ENCODE results near the gene GRID2.
"Not testable (repeated sequence)": the region's sequence is repeated elsewhere in the genome, so short reads cannot be mapped to it uniquely, and the experiment has no call there.

The GRID2 gene

DNA sequence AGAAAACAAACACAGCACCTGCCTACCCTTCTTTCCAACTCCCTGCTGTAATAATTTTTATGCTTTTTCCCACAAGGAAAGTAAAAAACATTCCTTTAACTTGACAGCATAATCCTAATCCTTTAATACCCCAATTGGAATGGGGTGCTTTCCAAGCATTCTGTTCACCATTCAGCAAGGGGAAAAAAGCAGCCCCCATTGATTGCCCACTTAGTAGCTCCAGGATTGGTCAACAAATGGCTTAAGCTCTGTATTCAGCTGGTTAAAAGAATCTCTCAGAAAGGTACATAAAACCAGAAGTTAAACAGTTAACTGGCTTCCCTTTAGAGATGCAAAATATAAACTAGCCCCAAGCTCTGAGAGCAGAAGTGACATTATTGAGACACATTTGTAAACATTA is 1330.0 kb downstream of the GRID2 start:
- no peak for DNase-seq

DNA sequence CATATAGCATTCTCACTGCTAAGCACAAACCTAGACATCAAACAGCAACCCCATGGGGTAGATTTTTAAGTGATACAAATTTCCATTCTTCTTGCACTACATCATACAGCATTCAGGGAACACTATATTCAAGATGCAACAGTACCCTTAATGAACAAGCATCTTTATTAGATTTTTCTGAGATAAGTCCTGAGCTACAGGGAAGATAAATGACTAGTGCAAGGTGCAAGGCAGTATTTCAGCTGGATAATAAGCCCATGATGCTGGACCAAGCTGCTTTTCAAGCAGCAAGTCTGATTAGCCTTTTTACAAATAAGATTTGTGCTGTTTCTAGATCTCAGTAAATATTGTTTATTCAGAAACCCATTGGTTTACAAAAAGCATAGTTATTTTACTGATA is 1332.2 kb downstream of the GRID2 start:
- no peak for DNase-seq

- no peak for DNase-seq
Observed at GRCh38 chr4:93645120-93645519, 1341.4 kb downstream of the GRID2 start.

DNA sequence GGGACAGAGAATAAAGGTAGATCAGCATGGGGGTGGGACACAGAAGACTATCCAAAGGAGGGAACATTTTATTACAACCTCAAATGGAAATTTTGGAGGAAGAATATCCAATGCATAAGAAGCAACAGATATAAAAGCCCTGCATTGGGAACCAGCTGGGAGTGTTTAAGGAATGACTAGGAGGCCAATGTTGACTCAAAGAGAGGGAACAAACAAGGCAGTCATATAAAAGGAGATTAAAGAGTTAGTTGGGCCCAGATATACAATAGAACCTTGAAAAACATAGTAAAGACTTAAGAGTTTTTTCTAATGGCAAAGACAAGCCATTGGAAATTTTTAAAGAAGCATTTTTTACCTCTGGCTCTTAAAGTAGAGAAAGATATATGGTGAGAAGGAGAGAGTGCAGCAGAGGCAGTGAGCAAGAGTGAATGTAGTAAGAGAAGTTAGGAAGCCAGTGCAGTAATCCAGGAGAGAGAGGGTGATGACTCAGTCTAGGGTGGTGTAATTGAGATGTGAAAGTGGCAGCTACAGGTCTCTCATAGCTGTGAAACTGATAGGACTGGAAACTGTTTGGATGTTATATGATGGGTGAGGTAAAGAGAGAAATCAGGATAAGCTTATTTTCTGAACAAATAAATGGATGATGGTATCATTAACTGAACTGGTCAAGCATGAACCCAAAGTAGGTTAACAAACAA is 1342.6 kb downstream of the GRID2 start:
- DNase-seq = no peak

GRCh38 chr4:93648258-93648657 is 1344.5 kb downstream of the GRID2 start:
- DNase-seq = no peak

DNA sequence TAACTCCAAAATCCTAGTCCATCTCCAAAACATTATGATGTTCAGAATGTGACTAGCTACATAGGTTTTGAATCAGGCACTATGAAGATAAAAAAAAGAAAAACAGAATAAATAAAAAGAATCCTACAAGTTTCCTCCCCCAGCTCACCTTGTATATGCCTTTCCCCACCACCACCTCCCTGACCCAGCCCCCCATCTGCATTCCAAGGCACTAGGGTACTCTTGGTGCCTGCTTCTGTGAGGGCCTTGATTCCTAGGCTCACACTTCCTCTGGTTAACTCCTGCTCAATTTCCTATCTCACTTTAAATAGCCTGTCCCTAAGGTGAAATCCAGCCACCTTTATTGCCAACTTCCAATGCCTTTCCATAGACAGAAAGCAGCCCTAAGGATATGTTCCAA is 1346.1 kb downstream of the GRID2 start:
- DNase-seq = no peak

DNA sequence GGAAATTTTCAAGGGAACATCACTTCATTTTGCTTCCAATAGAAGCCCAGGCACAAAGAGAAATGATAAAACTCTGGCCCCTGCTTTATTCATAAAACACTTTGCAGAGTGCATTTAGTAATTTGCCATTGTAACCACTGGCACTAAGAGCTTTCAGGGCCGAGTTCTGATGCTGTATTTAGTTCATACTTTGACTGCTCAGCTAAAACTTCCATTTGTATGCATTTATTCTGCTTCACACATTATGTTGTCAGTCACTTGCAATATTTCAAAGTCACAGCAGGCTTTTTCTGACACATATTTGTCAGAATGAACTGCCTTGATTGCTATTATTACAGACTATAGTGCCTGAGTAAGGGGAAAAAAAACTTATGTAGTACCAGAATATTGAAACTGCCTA is 1350.4 kb downstream of the GRID2 start:
- DNase-seq = no peak

- DNase-seq = no peak
Observed at GRCh38 chr4:93657527-93657926, 1353.8 kb downstream of the GRID2 start.

DNA sequence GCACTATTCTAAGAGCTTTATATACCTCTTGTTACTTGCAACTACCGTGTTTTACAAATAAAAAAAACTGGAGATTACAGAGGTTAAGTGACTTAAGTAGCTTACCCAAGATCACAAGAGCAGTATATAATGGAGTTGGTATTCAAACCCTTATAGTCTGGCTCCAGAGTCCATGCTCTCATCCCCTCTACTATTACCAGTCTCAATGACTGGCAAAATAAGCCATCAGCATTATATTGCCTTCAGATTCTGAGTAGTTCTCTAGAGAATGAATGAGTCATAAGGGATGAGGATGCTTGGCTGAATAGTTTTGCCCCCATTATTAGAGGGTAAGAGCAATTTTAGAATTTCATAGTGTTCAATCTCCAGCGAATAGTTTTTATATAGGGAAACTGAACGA is 1354.7 kb downstream of the GRID2 start:
- DNase-seq = no peak

DNA sequence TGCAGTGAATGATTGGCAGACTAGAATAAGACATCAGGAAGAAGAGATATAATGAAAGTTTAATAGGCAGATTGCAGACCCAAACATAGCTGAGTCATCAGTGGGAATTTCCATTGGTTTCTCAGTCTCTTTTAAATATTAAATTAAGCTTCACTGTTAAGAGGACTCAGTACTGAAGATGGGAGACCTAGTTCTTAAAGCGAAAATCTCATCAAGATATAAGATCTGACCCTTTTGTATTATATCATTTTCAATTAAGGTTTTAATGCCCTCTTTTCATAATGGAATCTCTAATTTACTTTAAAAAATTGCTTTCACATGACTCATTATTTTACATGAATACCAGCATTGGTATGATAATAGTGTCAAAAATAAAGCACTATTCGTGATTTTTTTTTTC is 1355.9 kb downstream of the GRID2 start:
- DNase-seq = no peak

- no peak for DNase-seq
Observed at GRCh38 chr4:93660036-93660435, 1356.3 kb downstream of the GRID2 start.

- no peak for DNase-seq
Observed at GRCh38 chr4:93670434-93670833, 1366.7 kb downstream of the GRID2 start.

DNA sequence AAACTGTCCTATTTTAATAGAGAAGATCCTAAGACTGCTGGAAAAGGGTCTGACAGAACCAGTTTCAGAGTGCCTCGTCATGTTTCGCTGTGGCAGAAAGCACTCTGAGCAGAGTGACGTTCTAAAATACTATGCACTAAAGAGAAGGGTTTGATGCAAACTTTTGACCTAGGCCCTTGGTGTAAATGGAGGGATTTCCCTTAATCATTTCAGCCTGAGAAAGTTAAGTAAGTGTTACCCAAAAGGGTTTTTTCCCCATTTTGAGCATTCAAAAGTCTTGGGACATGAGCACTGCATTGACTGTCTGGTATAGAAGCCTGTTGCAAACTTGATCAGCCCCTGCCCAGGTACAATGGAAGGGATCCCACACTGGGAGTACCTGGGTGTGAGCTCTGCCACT is 1367.3 kb downstream of the GRID2 start:
- DNase-seq = no peak

GRCh38 chr4:93676937-93677336 is 1373.2 kb downstream of the GRID2 start:
- not testable (repeated sequence) for DNase-seq

DNA sequence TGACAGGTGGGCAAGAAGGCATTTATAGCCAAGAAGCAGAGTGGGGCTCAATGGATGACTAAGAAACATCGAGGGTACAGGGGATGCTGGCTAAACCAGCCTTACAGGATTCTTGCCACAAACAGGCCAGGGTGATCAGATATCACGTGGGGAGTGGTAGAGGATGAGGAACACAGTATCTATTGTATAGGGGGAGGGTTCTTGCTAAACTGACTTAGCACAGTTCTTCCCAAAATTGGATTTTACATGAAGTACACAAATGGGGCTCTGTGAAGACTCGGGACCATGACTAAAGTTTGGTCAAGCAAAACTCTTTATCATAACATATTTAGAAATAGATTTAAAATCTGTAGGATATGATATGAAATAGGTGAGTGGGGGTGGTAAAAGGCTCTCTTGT is 1380.8 kb downstream of the GRID2 start:
- DNase-seq = no peak

DNA sequence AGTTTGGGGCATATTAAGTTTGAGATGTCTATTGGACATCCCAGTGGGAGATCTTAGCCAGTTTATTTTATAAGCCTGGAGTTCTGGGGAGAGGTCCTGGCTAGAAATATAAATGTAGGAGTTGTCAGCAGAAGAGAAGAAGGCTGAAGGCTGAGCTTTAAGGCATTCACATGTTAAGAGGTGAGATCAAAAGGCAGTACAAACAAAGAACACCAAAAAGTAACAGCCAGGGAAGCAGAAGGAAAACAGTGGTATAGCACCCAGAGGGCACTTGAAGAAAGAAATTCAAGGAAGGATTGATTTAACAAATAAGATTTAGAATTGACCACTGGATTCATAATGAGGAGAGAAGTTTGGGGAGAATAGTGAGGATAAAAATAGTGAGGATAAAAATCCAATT is 1383.5 kb downstream of the GRID2 start:
- DNase-seq = no peak

GRCh38 chr4:93688978-93689377 is 1385.2 kb downstream of the GRID2 start:
- no peak for DNase-seq

GRCh38 chr4:93693141-93693540 is 1389.4 kb downstream of the GRID2 start:
- no peak for DNase-seq

DNA sequence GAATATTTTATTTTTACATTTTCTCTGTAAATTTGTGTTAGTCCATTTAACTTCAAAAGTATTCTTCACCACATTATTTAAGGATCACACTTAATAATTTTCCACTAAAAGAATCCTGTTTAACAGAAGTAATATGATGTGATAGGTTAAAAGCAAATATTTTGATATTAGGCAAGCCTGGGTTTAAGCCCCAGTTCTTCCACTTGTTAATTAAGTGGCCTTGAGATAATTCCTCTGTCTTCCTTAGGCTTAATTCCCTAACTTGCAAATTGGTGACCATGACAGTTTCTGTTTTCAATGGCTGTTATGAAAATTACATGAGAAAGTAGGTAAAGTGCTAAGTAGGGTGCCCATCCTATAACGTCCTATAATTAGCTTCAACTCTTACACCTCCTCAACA is 1394.9 kb downstream of the GRID2 start:
- DNase-seq = no peak

- DNase-seq = no peak
Observed at GRCh38 chr4:93700571-93700970, 1396.8 kb downstream of the GRID2 start.

GRCh38 chr4:93710101-93710846 is 1406.5 kb downstream of the GRID2 start:
- peak; percentile 6 for DNase-seq

GRCh38 chr4:93710847-93711430 is 1407.2 kb downstream of the GRID2 start:
- DNase-seq = no peak

- no peak for DNase-seq
Observed at GRCh38 chr4:93718233-93718632, 1414.5 kb downstream of the GRID2 start.

GRCh38 chr4:93719552-93719951 is 1415.8 kb downstream of the GRID2 start:
- no peak for DNase-seq
